ENCODE results near the gene RELN.
"Not testable (repeated sequence)": the region's sequence is repeated elsewhere in the genome, so short reads cannot be mapped to it uniquely, and the experiment has no call there.

Gene RELN

DNA sequence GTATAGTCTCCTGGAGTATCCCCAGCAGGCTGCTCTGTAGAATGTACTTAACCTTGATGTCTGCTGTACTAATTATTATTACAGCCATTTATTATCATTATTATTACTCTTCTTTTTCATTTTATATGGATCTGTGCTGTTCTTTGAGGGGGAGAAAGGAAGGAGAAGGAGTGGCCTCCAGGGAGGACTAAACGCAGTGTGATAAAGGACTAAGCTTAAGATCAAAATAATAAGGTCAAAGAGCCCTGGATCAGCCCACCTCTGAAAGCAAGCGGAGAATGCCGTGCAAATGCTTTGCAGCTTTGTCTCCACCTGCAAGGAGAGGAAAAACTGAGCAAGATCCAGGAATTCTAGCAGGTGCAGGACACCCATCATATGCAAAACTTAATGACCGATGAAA lies 65.3 kb downstream of the RELN start:
- Mint-ChIP-seq H3K27me3 (peaks cover 15% of the 10 kb centered on the region), H3K36me3 (ENCODE audit: insufficient read depth) (no peaks in the 10 kb centered on the region), H3K4me1 (no peaks in the 10 kb centered on the region), H3K4me3 (no peak overlapping the region), H3K27ac (ENCODE audit: low read depth) (no peak overlapping the region), H3K9me3 (no peaks in the 10 kb centered on the region)
- ATAC-seq (replicated peaks; ENCODE audit: extremely low read depth, poor library complexity, severe bottlenecking) (no peak), DNase-seq (ENCODE audit: low spot score in 2 of 2) (no peak)

DNA sequence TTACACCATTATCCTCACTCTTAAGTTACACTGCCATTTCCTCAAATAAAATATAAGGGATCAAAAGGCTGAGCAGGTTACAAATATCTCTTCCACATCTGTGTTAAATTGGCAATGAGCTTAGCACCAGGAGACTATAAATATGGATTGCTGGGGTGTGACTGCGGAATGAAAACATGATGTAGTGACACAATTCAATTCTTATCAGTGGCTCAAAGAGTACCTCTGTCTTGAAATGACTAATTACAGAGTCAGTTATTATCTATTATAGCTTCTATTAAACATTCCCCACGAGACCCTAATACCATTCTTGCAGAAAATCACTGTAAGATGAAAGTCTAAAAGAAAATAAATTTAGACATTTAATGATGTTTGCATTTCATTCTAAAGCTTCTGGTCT lies 67.1 kb downstream of the RELN start:
- ATAC-seq (replicated peaks; ENCODE audit: extremely low read depth, poor library complexity, severe bottlenecking), result no peak
- Mint-ChIP-seq H3K27me3 (peaks cover 24% of the 10 kb centered on the region), H3K36me3 (ENCODE audit: insufficient read depth) (no peaks in the 10 kb centered on the region), H3K4me1 (no peaks in the 10 kb centered on the region), H3K27ac (ENCODE audit: low read depth) (no peak overlapping the region), H3K9me3 (no peaks in the 10 kb centered on the region), H3K4me3 (no peak overlapping the region)
- no peak for DNase-seq (ENCODE audit: low spot score in 2 of 2)

DNA sequence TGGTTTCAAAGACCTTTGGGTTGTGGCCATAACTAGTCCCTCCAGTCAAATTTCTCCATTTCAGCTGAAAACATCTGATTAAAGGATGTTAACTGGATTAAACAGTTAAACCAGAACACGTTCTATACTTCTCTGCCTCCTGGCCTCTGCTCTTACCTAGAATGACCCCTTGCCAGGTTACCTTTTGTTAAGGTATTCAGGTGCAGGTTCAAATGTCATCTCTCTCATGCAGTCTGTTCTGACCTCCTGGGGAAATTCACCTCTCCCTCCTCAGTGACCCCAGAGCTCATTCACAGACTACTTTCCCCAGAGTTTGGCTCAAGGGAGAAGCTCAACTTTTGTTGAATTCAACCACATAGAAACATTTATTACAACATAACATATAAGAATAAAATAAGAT lies 67.8 kb downstream of the RELN start:
- H3K4me1 Mint-ChIP-seq, result no peaks in the 10 kb centered on the region

DNA sequence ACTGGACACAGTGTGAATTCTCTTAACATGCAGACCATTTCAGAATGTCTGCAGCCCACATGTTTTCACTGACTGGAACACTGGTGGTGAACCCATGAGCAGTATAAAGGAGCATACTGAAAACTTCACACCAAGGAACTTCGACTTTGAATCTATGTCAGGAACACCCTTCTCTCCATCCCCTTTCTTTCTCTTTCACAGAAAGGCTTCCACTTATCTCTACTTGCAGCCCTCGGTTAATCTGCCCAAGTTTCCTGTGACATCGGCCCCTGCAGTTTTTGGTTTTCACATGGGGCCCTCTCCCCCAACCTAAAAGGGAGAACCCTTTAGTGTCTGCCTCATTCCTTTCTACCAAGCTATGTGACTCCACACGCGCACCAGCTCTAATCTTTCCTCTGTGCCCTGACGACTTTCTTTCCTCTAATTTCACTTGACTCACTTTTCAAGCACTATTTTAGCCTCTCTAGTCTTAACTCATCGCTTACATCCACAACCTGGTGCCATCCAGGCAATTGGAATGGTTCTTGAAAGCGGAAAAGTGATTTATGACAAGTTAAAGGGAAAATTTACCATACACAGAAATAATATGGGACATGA lies 70.1 kb downstream of the RELN start:
- Mint-ChIP-seq H3K27me3 (peaks cover 38% of the 10 kb centered on the region), H3K4me1 (no peaks in the 10 kb centered on the region), H3K27ac (ENCODE audit: low read depth) (no peak overlapping the region), H3K4me3 (no peak overlapping the region), H3K36me3 (ENCODE audit: insufficient read depth) (no peaks in the 10 kb centered on the region), H3K9me3 (no peaks in the 10 kb centered on the region)
- no peak for DNase-seq (ENCODE audit: low spot score in 2 of 2)
- no peak for ATAC-seq (replicated peaks; ENCODE audit: extremely low read depth, poor library complexity, severe bottlenecking)

More for the DNA sequence above, 67.8 kb downstream of the RELN start:
- Mint-ChIP-seq H3K27me3 (peaks cover 27% of the 10 kb centered on the region), H3K4me3 (no peak overlapping the region), H3K9me3 (no peaks in the 10 kb centered on the region), H3K36me3 (ENCODE audit: insufficient read depth) (no peaks in the 10 kb centered on the region), H3K27ac (ENCODE audit: low read depth) (no peak overlapping the region)
- ATAC-seq (replicated peaks; ENCODE audit: extremely low read depth, poor library complexity, severe bottlenecking) (no peak), DNase-seq (ENCODE audit: low spot score in 2 of 2) (no peak)

DNA sequence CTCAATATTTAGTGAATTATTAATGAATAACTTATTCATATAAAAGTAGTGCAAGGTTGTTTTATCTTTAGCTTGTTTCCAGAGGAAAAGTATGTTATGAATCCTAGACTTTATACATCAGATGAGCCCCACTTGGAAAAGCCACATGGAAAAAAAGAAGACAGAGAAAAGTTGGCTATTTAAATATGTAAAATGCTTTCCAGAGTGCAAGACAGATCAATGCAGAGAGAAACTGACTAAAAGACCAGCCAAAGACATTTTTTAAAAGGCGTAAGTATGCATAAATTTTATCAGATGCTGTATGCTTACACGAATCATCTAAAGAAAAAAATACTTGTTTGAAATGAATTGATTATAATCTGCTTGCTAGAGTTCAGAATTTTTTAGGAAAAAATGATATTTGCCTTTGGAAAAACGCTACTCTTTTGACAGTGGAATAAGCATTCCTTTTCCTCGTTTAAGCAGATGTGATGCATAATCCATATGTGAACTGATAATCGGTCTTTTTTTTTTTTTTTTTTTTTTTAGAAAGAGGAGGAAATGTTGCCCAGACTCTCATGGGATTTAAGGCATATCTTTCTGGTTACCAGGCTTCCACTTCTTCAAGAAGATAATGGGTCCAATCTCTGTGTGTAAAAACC lies 70.7 kb downstream of the RELN start:
- H3K36me3 Mint-ChIP-seq (ENCODE audit: insufficient read depth), result no peaks in the 10 kb centered on the region
- no peak overlapping the region for H3K4me3 Mint-ChIP-seq
- DNase-seq (ENCODE audit: low spot score in 2 of 2) (no peak), ATAC-seq (replicated peaks; ENCODE audit: extremely low read depth, poor library complexity, severe bottlenecking) (no peak)
- H3K27ac Mint-ChIP-seq (ENCODE audit: low read depth), result no peak overlapping the region
- no peaks in the 10 kb centered on the region for H3K4me1 Mint-ChIP-seq
- H3K27me3 Mint-ChIP-seq, result peaks cover 38% of the 10 kb centered on the region
- no peaks in the 10 kb centered on the region for H3K9me3 Mint-ChIP-seq

DNA sequence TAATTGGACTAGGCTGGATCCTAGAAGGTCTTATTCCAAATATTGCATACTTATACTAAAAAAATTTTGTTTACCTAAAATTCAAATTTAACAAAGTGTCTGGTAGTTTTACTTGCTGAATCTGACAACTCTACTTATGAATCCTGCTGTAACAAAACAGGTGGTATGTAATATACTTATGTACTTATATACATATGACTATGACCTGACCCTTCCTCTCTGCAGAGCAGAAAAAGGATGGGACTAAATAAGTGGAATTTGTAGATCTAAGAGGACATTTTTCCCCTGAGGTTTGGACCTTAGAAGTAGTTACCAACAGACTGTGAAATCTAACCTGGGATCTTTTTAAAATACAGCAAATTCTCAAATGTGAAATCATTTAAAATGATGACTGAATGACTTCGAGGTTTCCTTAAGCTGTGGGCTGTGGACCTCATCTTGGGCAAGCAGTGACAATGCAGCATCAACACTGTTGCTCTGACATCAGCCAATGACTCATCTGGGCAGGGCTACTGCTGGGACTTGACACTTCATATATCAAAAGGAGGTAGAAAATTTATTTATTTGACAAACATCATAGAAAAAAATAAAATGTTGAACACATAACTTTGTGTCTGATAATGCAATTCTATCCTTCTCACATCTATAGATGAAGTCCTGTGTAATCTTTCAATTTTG lies 73.6 kb downstream of the RELN start:
- no peaks in the 10 kb centered on the region for H3K4me1 Mint-ChIP-seq
- no peak overlapping the region for H3K27ac Mint-ChIP-seq (ENCODE audit: low read depth)
- ATAC-seq (replicated peaks; ENCODE audit: extremely low read depth, poor library complexity, severe bottlenecking) (no peak), DNase-seq (ENCODE audit: low spot score in 2 of 2) (no peak)
- no peaks in the 10 kb centered on the region for H3K36me3 Mint-ChIP-seq (ENCODE audit: insufficient read depth)
- no peaks in the 10 kb centered on the region for H3K9me3 Mint-ChIP-seq
- no peak overlapping the region for H3K4me3 Mint-ChIP-seq
- peaks cover 23% of the 10 kb centered on the region for H3K27me3 Mint-ChIP-seq

DNA sequence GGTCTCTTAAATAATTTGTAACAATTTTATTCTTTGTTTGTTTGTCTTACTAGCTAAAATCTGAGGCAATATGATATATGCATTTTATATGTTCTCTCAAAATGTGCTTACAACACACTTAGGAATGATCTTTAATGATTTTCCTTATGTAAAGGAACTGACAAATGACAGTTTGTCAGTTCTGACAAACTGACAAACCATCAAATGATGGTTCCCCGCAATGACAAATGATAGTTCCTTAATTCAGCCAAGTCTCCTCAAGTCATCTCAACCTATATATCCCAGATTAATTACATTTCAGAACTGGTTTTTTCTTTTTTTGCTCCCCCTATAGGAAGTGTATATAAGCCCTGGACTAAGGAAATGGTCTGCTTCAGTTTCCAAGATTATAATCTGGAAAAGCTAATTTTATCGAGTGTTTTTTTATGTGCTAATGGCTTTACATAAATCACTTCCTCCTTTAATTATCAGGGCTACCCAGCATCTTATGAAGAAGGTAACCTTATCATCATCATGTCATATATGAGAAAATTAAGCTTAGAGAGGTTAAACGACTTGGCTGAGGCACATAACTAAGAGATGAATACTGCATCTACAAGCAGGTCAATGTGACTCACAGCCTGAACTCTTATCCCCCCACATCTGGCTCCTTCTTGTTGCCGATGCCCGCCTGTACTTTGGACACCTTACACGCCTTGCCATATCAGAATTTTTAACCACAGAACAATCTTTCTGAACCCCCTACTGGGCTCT lies 75.1 kb downstream of the RELN start:
- ATAC-seq (replicated peaks; ENCODE audit: extremely low read depth, poor library complexity, severe bottlenecking), result no peak
- Mint-ChIP-seq H3K9me3 (no peaks in the 10 kb centered on the region), H3K4me3 (no peak overlapping the region), H3K27me3 (peaks cover 23% of the 10 kb centered on the region), H3K4me1 (no peaks in the 10 kb centered on the region), H3K36me3 (ENCODE audit: insufficient read depth) (no peaks in the 10 kb centered on the region), H3K27ac (ENCODE audit: low read depth) (no peak overlapping the region)
- DNase-seq (ENCODE audit: low spot score in 2 of 2), result no peak

DNA sequence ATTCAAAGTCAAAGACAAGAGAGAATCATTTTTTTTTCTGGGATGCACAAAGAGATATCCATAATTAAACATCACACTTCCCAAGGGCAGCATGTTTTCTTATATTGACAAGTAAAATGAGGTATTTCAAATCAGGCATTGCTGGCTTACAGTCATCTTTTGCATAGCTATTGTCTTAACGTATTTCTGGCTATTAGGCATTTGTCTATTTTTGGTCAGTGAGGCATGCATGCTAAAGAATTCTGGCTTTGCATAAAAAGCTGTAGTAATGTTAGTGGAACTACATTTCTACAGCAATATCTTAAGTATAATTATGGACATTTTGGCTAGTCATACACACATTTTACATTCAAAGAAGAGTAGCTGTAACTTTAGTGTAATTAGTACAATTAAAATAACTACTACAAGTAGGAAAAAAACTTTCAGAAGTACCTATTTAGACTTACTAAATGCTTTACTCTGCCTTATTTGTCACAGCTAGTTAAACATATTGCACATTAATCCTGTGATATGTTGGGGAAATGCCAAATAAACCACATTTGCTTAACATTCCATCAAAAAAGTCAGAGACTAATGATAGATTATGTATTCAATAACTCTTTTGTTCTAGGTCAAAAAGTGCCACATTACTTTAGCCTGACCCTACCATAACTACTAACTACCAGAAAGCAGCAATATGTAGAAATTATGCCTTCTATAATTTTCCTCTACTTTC lies 76.4 kb downstream of the RELN start:
- Mint-ChIP-seq H3K9me3 (no peaks in the 10 kb centered on the region), H3K4me3 (no peak overlapping the region), H3K27me3 (peaks cover 25% of the 10 kb centered on the region), H3K27ac (ENCODE audit: low read depth) (no peak overlapping the region), H3K4me1 (no peaks in the 10 kb centered on the region), H3K36me3 (ENCODE audit: insufficient read depth) (no peaks in the 10 kb centered on the region)
- DNase-seq (ENCODE audit: low spot score in 2 of 2) (no peak), ATAC-seq (replicated peaks; ENCODE audit: extremely low read depth, poor library complexity, severe bottlenecking) (no peak)

DNA sequence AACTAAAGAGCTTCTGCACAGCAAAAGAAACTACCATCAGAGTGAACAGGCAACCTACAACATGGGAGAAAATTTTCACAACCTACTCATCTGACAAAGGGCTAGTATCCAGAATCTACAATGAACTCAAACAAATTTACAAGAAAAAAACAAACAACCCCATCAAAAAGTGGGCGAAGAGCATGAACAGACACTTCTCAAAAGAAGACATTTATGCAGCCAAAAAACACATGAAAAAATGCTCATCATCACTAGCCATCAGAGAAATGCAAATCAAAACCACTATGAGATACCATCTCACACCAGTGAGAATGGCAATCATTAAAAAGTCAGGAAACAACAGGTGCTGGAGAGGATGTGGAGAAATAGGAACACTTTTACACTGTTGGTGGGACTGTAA lies 78.4 kb downstream of the RELN start:
- not testable (repeated sequence) for H3K36me3 Mint-ChIP-seq (ENCODE audit: insufficient read depth); ATAC-seq (replicated peaks; ENCODE audit: extremely low read depth, poor library complexity, severe bottlenecking); H3K9me3 Mint-ChIP-seq; H3K4me1 Mint-ChIP-seq; DNase-seq (ENCODE audit: low spot score in 2 of 2); H3K4me3 Mint-ChIP-seq; H3K27ac Mint-ChIP-seq (ENCODE audit: low read depth)
- peaks cover 21% of the 10 kb centered on the region for H3K27me3 Mint-ChIP-seq

DNA sequence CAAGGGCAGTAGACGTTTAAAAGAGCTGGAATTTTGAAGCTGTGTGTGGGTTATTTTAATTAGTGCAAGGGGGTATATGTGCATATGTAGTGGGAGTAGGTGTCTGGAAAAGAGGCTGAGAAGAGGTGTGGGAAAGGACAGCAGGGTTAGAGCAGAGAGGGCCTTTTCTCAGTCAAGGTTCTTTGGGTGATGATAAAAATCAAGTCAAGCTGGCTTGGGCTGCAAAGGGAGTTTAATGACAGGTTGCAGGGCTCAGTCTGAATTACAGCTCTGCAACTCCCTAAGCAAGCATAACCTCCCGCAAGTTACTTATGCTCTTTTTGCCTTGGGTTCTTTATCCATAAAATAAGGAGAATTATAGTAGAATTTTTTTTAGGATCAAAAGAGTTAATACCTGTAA lies 83.5 kb downstream of the RELN start:
- Mint-ChIP-seq H3K4me1 (no peaks in the 10 kb centered on the region), H3K27ac (ENCODE audit: low read depth) (no peak overlapping the region), H3K4me3 (no peak overlapping the region), H3K27me3 (peaks cover 10% of the 10 kb centered on the region), H3K9me3 (no peaks in the 10 kb centered on the region), H3K36me3 (ENCODE audit: insufficient read depth) (no peaks in the 10 kb centered on the region)
- ATAC-seq (replicated peaks; ENCODE audit: extremely low read depth, poor library complexity, severe bottlenecking), result no peak
- DNase-seq (ENCODE audit: low spot score in 2 of 2), result no peak

DNA sequence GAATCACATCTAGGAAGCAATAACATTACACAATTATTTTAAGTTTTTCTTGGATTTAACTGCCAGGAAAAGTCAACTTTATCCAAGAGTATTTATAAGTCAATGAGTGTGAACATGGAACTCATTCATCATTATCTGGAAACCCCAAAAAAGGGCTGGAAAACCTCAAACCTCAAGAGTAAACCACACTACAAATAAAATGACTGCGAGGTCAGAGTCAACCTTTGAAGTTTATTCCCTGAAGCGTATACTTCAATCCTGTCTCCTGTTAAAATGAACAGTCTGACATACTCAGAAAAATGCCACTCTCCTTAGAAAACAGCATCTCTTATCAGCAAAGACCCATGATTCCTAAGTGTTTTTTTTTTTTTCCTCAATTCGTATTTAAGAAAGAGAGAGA lies 86.5 kb downstream of the RELN start:
- no peak overlapping the region for H3K27ac Mint-ChIP-seq (ENCODE audit: low read depth)
- peaks cover 4% of the 10 kb centered on the region for H3K27me3 Mint-ChIP-seq
- ATAC-seq (replicated peaks; ENCODE audit: extremely low read depth, poor library complexity, severe bottlenecking) (no peak), DNase-seq (ENCODE audit: low spot score in 2 of 2) (no peak)
- no peaks in the 10 kb centered on the region for H3K36me3 Mint-ChIP-seq (ENCODE audit: insufficient read depth)
- no peaks in the 10 kb centered on the region for H3K9me3 Mint-ChIP-seq
- H3K4me3 Mint-ChIP-seq, result no peak overlapping the region
- no peaks in the 10 kb centered on the region for H3K4me1 Mint-ChIP-seq

DNA sequence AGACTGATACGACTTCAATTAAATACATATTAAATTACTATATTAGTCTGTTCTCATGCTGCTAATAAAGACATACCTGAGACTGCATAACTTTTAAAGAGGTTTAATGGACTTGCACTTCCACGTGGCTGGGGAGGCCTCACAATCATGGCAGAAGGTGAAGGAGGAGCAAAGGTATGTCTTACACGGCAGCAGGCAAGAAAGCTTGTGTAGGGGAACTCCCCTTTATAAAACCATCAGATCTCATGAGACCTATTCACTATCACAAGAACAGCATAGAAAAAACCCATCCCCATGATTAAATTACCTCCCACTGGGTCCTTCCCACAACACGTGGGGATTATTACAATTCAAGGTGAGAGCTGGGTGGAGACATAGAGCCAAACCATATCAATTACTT lies 92.6 kb downstream of the RELN start:
- not testable (repeated sequence) for H3K36me3 Mint-ChIP-seq (ENCODE audit: insufficient read depth); H3K9me3 Mint-ChIP-seq; ATAC-seq (replicated peaks; ENCODE audit: extremely low read depth, poor library complexity, severe bottlenecking); H3K27ac Mint-ChIP-seq (ENCODE audit: low read depth); H3K4me1 Mint-ChIP-seq; H3K27me3 Mint-ChIP-seq; DNase-seq (ENCODE audit: low spot score in 2 of 2); H3K4me3 Mint-ChIP-seq
